HG03045 (cell line): ENCODE measurements around the gene SRGAP1.

ENCODE experiments used
- ATAC-seq: cut with Tn5 transposase; IDR thresholded peaks from one replicate; pipeline ENCODE4 v1.9.1; 2021; ENCODE audit warnings: mild to moderate bottlenecking, moderate library complexity; ENCODE audit not compliant: unreplicated experiment

Gene SRGAP1

DNA sequence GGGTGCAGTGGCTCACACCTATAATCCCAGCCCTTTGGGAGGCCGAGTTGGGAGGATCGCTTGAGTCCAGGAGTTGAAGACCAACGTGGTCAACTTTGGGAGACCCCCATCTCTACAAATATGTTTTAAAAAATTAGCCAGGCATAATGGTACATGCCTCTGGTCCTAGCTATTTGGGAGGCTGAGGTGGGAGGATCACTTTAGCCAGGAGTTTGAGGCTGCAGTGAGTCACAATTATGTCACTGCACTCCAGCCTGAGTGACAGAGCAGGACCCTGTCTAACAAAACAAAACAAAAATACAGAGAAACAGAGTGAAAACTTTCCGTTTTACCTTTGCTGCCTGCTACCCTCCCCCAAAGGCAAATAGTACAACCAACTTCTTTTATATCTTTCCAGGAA lies 60.2 kb downstream of the SRGAP1 start:
- no peak for ATAC-seq

DNA sequence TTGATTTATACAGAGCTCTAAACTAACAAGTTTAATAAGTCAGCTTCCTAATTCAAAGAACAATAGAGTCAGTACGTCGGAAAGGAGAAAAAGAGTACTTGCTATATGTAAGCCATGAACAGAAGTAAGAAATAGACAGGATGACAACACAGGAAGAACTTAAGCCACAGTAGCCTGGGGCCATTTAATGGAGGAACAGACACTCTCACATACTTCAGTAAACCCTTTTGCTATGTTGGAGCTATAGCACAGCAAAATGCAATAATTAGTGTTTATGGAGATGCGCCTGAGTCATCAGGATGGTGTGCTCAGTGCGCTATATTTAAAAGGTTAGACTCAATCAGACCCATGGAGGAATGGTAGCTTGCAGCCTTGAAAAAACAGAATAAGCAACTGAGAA lies 61.0 kb downstream of the SRGAP1 start:
- ATAC-seq, result no peak

DNA sequence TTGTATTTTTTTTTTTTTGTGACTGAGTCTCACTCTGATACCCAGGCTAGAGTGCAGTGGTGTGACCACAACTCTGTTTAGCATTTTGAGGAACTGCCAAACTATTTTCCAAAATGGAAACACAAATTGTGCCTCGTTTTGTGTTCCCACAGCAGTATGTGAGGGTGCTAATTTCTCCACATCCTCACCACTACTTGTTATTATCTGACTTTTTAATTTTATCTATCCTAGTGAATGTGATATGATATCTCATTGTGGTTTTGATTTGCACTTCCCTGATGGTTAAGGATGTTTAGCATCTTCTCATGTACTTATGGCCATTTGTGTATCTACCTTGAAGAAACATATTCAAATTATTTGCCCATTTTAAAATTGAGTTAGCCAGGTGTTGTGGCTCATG lies 62.4 kb downstream of the SRGAP1 start:
- no peak for ATAC-seq

GRCh38 chr12:63907561-63907960 lies 63.1 kb downstream of the SRGAP1 start:
- ATAC-seq, result no peak

GRCh38 chr12:63909746-63910145 lies 65.2 kb downstream of the SRGAP1 start:
- ATAC-seq, result no peak

DNA sequence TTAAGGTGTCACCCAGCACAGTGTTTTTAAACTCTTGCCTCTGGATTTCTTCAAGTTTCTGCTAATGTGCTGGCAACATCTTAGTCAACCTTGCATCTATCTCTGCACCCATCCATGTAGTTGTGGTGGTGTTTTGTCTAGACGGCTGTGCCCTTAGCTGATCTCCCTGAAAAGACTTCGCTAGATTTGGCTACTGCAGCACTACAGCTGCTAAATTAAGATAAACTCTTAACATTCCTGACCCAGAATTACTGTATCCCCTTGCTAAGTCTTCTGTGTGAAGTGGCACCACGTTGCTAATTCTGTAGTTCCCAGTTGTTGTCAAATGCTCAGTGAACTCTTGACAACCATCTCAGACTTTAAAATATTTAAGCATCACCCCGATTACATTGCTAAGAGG lies 66.8 kb downstream of the SRGAP1 start:
- no peak for ATAC-seq

DNA sequence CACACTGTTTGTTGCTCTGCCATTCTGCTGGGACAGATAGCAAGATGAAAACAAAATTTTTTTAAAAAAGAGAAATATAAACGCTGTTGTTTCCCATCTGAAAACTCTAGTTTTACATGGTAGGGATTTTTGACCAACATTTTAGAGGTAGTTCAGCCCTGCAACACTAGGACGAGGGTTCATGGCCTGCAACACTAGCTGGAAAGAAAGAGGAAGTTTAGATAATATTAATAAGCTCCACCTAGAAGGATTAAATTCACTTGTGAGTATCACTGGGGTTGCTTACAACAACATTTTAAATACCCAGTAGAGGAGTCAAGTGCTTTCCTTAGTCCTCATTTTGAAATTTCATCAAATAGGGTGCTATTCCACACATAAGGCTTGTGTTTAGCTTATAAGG lies 68.2 kb downstream of the SRGAP1 start:
- no peak for ATAC-seq

- ATAC-seq, result no peak
These were observed 69.4 kb downstream of the SRGAP1 start for GRCh38 chr12:63913929-63914328.

DNA sequence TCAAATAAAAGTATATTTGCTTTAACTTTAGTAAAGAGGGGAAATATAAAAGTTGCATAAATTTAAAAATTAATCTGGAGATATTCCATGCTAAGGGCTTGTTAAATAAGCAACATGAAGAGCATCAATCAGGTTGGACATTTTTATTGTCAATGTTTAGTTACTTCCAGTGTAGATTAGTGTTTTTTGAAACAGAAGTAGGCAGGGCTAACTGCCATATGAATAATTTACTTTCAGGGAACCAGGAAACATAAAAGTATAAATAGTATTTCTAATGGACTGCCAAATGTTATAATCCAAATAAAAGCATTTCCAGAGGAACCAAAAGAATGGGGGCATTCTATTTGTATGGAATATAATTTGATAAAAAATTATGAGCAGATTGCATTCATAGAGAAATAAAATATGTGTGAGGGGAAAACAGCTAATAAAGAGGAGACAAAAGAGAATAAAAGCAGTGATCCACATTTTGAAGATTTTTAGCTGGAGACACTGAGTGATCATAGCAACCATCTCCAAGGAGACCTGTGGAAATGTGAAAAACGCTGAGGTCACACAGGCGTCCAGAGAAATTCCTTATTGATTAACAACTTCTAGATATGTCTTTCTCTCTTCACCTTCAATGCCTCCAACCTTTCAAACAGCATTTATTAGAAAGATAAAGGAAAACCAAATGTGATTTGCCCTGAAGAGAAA lies 70.8 kb downstream of the SRGAP1 start:
- ATAC-seq, result no peak

- ATAC-seq, result no peak
These were observed 72.3 kb downstream of the SRGAP1 start for GRCh38 chr12:63916561-63917476.

GRCh38 chr12:63917477-63917862 lies 73.0 kb downstream of the SRGAP1 start:
- no peak for ATAC-seq

GRCh38 chr12:63917864-63918799 lies 73.6 kb downstream of the SRGAP1 start:
- no peak for ATAC-seq

DNA sequence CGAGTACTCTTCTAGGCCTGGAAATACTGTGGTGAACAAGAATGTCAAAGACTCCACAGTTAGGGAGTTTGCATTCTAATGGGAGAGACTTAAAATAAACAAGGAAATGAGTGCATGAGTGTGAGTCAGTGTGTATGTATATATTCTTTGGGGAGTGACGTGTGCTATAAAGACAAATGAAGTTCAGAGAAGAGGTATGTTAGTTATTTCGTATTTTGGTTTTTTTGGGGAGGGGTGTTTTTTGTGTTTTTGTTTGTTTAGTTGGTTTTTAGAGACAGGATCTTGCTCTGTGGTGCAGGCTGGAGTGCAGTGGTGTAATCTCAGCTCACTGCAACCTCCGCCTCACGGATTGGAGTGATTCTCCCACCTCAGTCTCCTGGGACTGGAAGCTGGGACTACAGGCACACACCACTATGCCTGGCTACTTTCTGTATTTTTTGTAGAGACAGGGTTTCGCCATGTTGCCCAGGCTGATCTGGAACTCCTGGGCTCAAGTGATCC lies 74.3 kb downstream of the SRGAP1 start:
- no peak for ATAC-seq

DNA sequence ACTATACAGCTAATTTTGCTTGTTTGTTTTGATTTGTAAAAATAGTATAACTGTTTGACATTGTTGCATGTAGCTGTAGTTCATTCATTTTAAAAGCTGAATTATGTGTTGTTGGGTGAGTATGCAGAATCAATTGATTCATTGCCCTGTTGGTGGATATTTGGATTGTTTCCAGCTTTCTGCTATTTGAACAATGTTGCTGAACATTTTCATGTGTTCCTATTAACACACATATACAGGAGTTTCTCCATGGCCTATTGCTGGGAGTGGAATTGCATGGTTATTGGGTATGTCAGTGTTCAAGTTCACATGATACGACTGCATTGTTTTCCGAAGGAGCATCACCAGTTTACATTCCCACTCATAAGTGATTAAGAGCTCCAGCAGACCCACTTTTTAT lies 75.3 kb downstream of the SRGAP1 start:
- ATAC-seq, result no peak

GRCh38 chr12:63921157-63921556 lies 76.7 kb downstream of the SRGAP1 start:
- ATAC-seq, result no peak

DNA sequence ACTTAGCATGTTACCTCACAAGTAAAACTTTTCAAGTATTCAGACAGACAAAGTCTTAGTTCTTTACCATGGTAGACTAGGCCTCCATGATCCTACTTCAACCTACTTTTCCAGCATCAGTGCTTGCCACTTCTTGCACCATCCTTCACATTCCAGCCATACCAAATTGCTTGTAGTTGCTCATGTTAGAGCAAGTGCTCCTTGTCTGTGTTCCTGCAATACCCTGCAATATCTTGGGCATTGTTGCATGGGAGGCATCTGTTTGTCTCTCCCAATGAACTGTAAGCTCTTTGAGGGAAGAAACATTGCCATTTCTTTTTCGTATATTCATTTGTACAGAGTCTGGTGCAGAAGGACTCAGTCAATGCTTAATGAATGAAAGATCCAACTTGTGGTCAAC lies 78.0 kb downstream of the SRGAP1 start:
- no peak for ATAC-seq

DNA sequence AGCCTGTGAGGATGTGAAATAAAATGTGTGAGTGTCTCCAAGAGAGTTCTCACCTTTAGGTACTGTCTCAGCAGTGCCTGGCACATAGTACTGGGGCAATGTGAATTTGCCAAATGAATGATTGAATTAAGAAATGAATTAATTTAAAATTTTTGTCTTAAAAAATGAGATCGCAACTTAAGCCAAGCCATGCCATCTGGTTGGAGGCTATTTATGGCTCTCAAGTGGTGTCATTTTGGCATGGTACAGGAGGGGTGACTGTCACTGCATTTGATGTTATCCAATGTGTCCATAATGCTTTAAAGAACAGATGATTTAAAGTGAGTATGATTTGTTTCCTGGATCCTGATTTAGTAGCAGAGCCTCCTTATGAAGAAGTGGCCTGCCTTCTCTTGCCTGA lies 80.3 kb downstream of the SRGAP1 start:
- ATAC-seq, result no peak

DNA sequence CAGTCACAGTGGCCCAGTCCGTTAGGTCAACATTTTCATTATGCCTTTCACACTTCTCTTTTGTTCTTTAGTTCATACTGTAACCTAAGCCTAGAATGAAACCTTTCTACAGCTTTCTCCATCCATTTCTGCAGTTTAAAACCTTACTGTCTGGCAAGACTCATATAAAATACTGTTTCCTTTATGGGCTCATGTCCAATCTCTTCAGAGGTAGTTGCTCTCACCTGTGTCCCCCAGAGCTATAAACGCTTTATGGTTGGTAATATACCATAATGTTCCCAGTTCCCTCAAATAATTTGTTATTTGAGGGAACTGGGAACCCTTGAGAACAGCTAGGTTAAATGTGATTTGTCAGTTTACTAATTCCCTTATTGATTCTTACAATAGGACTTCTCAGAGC lies 83.0 kb downstream of the SRGAP1 start:
- ATAC-seq, result no peak

- no peak for ATAC-seq
These were observed 83.8 kb downstream of the SRGAP1 start for GRCh38 chr12:63928305-63928704.

DNA sequence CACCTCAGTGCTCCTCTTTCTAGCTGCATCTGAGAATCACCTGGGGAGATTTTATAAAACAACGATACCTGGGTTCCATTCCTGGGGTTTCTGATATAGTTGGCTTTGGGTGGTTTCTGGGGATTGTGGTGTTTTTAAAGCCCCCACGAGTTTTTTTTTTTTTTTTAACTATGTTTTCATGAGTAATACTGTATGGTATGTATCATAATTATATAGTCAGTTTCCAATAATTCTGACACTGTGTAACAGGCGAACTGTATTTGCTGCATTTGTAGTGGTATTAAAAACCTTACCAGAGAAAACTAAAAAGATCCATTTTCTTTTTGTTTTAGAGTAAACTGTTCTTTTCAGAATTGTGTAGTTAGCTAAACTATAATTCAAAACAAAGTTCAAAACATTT lies 84.9 kb downstream of the SRGAP1 start:
- no peak for ATAC-seq

DNA sequence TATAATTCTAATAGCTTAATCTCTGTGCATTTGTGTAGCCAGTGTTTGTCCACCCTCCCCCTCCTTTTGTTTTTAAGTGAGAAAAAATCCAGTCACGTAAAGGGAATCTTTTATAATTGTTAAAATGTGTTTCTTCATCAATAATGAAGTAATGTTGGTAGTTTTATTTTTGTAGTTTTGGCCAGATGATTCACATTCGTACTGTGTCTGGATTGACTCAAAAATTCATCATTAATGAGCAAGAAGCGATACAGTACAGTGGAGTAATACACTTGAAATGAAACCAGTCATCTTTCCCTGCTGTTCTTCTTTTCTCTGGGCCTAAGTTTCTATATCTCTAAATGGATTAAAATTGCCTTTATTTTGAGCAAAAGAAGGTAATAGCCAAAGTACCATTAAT lies 86.5 kb downstream of the SRGAP1 start:
- ATAC-seq, result no peak
